ENCODE results near the gene DRG2. TPM values are rescaled to one million over a fixed set of nuclear protein-coding genes. Genes with fewer than 3 reads are reported as not detected.

The DRG2 gene
- total RNA-seq, 1 experiment from 2014 or later, result 42.0 TPM

- ChIA-PET CTCF (no interaction called here), POLR2A (no interaction called here)
- H3K27ac ChIP-seq (ENCODE audit: low read length), result no peak overlapping the region
- H3K4me1 ChIP-seq (ENCODE audit: control insufficient read depth, insufficient read depth, low read length), result no peaks in the 10 kb centered on the region
- TF ChIP-seq SIN3A (IDR thresholded peaks at IDR 0.05; ENCODE audit: borderline replicate concordance, insufficient read depth, low read depth, low read length), result no peak
- no peak for TF ChIP-seq POLR2AphosphoS5 (IDR thresholded peaks at IDR 0.05; ENCODE audit: low read depth, low read length)
- TF ChIP-seq CTCF (IDR thresholded peaks at IDR 0.05), result no peak
- TF ChIP-seq REST (IDR thresholded peaks at IDR 0.05; ENCODE audit: insufficient read depth in 1 of 2, low read depth in 2 of 2, low read length in 1 of 2), result no peak
- no peak for TF ChIP-seq TCF7L2 (IDR thresholded peaks at IDR 0.05; ENCODE audit: low read depth, low read length)
- in situ Hi-C loops (cut with HindIII; ENCODE audit: low pct_unique_long_range_greater_than_20kb, low sequenced_read_pairs) (no loop called here), intact Hi-C loops (cut with micrococcal nuclease; ENCODE audit: unreplicated experiment) (no loop called here)
- H3K4me3 ChIP-seq (ENCODE audit: low read depth in 2 of 2, low read length in 2 of 2), result no peak overlapping the region
- no peaks in the 10 kb centered on the region for H3K27me3 ChIP-seq (ENCODE audit: control insufficient read depth, insufficient read depth, low read length)
- no peaks in the 10 kb centered on the region for H3K9me3 ChIP-seq (ENCODE audit: control insufficient read depth, insufficient read depth, low read depth, low read length)
- H3K36me3 ChIP-seq (ENCODE audit: control insufficient read depth, insufficient read depth, low read length), result no peaks in the 10 kb centered on the region
- ATAC-seq (no peak), DNase-seq (ENCODE audit: low read depth, low spot score) (no peak)
- no TSS peak for BruUV-seq (replicated peaks)
Observed at GRCh38 chr17:18139092-18139491, 51.3 kb downstream of the DRG2 start.

GRCh38 chr17:18139498-18139897, 51.8 kb downstream of the DRG2 start:
- POLR2A ChIA-PET, result no interaction called here
- DNase-seq (ENCODE audit: low read depth, low spot score) (no peak), ATAC-seq (no peak)
- CTCF ChIA-PET, result no interaction called here
- H3K36me3 ChIP-seq (ENCODE audit: control insufficient read depth, insufficient read depth, low read length), result no peaks in the 10 kb centered on the region
- H3K9me3 ChIP-seq (ENCODE audit: control insufficient read depth, insufficient read depth, low read depth, low read length), result no peaks in the 10 kb centered on the region
- in situ Hi-C loops (cut with HindIII; ENCODE audit: low pct_unique_long_range_greater_than_20kb, low sequenced_read_pairs) (no loop called here), intact Hi-C loops (cut with micrococcal nuclease; ENCODE audit: unreplicated experiment) (no loop called here)
- no TSS peak for BruUV-seq (replicated peaks)
- TF ChIP-seq SIN3A (IDR thresholded peaks at IDR 0.05; ENCODE audit: borderline replicate concordance, insufficient read depth, low read depth, low read length) (no peak), REST (IDR thresholded peaks at IDR 0.05; ENCODE audit: insufficient read depth in 1 of 2, low read depth in 2 of 2, low read length in 1 of 2) (no peak), TCF7L2 (IDR thresholded peaks at IDR 0.05; ENCODE audit: low read depth, low read length) (no peak), CTCF (IDR thresholded peaks at IDR 0.05) (no peak), POLR2AphosphoS5 (IDR thresholded peaks at IDR 0.05; ENCODE audit: low read depth, low read length) (no peak)
- no peak overlapping the region for H3K27ac ChIP-seq (ENCODE audit: low read length)
- H3K4me1 ChIP-seq (ENCODE audit: control insufficient read depth, insufficient read depth, low read length), result no peaks in the 10 kb centered on the region
- no peak overlapping the region for H3K4me3 ChIP-seq (ENCODE audit: low read depth in 2 of 2, low read length in 2 of 2)
- no peaks in the 10 kb centered on the region for H3K27me3 ChIP-seq (ENCODE audit: control insufficient read depth, insufficient read depth, low read length)

All from Panc1 (cell line).